Measurements from ENCODE around the gene CNOT4.

DNA sequence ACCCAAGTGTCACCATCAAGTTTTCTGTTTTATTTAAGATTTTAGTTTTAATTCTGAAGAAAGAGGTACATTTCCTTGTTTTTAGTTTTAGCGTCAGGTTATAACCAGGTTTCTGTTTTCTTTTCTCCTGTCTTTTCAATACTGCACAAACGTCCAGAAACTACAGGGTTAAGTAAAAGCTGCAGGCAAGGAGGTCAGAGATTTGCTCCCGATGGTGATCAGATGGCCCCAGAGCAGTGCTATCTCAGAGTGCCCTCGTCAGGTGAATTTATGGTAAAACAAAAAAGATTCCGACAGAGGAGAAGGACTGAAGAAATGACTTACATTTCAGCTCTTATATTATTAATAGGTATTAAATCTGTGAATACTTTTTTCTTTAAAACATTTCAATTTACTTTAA lies 148.1 kb downstream of the CNOT4 start:
- no peak for TF ChIP-seq CTCF (IDR thresholded peaks at IDR 0.05)
- no peak for TF ChIP-seq POLR2A (IDR thresholded peaks at IDR 0.05)
